ENCODE data around the gene PTPRD.

The PTPRD gene

DNA sequence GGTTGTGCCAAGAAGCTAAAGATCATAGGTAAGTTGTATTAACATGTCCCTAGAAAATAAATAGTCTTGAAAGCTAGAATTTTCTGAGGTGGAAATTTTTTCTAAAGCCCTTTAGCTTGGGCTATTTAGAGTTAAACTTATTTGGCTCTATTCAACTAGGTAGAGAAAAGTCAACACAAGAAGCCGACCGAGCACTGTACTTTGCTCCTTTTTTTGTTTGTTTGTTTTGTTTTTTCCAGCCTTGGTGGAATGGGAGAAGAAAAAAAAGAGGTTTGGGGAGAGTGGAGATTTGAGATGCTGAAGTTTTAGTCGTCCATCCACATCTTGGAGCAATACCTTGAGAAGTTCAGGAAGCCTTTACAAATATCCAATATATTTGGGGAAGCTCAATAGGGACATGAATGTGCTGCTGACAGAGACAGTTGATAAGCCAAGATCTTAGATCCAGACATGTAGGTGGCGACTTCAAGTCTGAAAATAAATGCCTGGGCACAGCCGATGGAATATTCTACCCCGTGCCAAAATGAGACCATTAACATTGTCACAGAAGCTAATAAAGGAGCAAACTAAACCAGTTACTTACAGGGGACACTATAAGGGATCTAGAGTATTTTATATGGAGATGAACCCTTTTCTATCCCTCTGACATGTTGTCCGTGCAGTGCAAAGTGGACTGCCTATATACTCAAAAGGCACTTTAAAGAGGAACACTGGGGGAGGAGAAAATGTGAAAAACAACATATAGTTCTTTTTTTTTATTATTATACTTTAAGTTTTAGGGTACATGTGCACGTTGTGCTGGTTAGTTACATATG is 466.1 kb downstream of the PTPRD start:
- DNase-seq, result no peak

DNA sequence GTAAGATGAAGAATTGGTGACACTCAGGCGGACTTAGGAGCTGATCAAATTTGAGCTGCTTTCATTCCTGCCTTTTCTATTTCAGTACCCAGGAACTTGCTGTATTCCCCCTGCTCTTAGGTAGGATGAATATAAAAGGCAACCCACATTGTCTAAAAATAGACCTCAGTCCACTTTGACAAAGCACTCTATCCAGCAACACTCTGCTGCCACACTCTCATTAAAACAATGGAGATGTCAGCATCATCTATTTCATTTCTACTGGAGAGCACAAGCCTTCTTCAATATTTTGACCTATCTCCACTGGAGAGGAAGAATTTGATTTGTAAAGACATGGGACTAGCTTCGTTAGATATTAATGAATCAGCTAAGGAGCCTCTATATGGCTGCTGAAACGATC is 468.4 kb downstream of the PTPRD start:
- no peak for DNase-seq

DNA sequence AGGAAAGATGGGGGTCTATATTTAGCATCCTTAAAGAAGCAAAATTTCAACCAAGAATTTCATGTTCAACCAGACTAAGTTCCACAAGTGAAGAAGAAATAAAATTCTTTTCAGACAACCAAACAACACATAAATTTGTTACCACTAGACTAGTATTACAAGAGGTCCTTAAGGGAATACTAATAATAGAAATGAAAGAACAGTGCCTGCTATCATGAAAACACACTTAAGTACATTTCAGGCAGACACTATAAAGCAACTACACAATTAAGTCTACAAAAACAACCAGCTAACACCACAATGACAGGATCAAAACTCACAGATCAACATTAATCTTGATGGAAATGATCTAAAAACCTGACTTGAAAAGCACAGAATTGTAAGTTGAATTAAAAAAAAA is 477.2 kb downstream of the PTPRD start:
- no peak for DNase-seq

DNA sequence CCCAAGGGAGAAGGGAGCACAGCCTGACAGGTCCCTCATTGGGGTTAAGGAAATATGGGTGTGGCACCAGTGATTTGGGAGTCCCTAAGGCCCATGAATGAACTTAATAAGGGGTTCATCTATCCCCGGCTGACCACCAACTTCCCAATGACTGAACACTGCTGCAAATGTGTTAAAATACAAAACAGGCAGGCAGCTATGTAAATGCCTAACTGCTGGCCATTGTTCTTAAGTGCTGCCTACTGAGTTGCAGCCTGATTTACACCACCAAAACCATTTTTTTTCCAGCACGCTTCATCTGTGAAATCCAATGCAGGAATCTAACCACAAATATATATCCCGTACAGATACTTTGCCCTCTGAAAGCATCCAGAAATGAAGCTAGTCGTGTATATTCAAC is 478.5 kb downstream of the PTPRD start:
- DNase-seq, result no peak

DNA sequence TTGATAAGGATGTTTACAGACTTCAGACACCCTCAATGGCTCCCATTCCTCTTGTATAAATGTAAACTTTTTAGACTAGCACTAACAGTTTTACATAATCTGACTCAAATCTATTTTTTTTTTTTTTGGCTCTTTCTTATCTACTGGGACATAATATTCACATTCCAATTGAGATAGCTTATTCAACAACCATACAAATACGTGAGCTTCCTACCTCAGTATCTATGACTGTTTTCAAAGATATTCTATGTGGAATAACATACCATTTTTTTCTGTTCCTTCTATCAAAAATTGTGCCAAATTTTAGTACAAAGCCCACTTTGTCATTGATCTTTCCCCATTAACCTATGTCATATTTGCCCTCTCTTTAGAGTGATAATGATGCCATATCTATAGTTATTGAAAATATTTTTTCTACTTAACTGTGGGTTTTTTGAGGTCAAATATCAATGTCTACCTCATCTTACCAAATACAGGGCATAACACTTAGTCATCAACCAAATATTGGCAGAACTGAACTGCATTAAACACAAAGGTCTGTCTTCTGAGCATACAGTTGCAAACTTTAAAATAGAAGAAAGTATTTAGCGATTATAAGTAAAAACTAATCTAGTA is 482.6 kb downstream of the PTPRD start:
- no peak for DNase-seq

DNA sequence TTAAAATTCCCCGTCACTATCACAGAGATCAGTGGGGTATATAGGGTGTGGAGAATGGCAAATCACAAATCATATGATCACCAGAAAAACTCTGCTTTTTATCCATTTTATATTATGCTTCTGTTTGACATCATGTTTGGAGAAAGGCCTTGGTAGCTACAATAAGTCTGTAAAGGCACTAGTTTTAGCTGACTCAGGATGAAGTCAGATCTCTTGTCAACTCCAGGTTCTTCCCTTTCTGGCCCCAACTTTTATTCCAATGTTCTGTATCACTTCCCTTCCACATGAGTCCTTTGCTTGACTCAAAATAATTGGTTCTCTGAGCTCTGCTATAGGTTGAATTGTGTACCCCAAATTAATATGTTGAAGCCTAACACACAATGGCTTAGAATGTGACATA is 484.9 kb downstream of the PTPRD start:
- DNase-seq, result no peak

DNA sequence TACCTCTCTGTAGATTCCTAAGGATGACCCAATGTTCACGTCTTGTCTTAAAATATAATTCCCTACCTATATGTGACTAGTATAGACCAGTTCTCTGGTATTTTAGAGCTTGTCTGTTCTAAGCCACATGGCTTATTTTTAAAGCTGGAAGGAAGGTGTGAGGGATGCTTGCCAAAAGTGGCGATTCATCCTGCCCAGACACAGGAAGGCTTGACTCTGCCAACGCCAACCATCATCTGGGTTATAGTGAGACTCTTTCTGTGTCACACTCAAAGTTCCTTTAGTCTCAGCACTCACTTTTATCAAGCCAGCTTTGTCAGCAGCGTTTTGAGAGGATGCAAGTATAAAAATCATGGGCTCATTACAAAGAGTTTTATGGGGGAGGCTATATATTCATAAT is 500.0 kb downstream of the PTPRD start:
- no peak for DNase-seq

DNA sequence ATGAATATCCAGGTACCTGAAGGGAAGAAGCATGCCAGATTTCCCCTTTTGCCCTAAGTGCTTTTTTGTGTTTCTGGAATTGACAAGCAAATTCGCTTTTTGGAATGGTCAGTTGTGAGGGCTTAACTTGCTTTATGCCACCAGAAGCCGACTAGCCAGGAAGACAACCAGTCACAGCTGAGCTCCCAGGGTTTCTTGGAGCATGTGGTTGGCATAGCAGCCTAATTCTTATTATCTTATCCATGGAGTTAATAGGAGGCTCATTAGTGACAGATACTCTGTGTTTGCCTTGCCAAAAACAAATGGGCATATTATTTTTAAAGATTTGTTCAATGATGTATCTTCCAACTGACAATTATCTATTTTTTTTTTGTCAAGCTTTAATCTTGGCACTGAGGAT is 500.7 kb downstream of the PTPRD start:
- DNase-seq, result no peak

DNA sequence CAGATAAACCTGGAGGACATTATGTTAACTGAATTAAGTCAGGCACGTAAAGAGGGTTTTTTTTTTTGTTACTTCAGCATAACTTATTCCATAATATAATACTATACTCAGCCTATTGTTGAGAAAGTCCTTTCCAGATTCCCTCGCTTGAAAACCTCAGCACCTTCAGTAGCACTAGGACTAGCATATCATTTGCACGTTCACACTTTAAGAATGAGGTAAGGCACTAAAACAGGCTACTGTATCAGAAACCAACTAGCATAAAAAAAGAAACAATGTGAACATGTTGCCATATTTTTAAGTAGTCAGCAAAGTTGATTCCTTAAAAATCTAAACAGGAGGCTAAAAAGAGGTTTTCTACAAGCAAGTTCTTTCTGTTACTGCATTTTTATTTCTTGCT is 504.0 kb downstream of the PTPRD start:
- DNase-seq, result no peak

DNA sequence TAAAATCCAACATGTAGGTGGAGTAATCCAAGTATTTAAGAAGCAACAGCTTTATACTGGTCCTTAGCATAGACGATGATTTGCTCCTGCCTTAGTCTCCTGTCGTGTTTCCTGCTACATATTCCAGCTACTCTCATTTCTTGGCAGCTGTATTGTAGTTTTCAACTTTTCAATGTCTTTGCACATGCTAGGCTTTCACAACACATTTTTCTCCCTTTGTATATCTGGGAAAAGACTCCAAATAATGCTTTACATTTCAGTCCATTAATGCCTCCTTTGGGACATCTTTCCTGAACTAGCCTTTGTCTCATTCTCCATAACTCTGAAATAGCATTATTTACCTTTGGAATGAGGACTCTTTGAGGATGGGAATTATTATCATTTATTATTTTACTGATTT is 508.0 kb downstream of the PTPRD start:
- DNase-seq, result no peak

DNA sequence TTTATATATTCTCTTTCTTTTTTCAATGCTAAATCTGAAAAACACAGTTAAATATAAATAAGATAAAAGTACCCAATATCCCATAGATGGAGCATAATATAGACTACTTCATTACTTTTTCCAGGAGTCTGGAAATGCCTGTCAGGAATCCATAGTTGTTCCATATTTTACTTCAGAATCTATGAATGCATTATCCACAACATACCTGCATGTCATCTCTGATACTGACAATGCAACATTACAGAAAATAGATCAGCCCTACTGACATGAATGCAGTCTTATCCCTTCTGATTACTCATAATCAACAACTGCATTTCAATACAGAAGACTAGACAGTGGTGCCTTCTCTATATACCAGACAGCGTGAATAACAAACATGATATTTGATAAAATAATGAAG is 517.6 kb downstream of the PTPRD start:
- DNase-seq, result no peak

DNA sequence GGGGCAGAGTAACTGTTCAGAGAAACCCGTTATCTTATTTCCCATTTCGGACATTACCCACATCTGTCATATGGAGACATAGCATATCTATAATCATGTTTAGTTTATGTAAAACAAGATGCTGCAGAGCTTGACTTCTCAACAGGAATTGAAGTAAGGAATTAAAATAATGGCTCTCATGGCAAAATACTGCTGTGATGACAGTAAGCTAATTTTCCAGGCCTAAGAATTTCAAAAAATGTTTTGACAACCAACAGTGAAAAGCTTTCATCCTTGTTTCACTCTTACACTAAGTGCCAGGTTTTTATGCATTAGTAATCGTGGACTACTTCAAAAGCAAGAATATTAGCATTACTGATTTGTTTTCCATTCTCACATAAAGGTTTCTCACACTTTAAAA is 518.2 kb downstream of the PTPRD start:
- no peak for DNase-seq

DNA sequence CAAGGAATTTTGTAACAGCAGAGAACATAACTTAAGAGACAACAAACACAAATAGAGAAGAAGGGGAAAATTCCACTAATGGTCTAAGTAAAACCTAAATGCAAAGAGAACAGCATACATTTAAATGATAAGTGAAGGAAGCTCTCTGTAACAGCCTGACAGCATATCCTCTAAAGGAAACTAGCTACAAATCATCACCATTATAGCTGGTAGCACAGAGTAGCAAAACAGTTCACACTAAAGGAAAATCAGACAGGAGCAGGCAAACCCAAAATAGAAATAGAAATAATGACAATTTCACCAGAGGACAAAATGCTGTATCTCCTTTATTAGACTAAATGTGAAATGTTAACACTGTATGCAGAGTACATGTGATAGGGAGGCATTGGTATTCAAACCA is 532.8 kb downstream of the PTPRD start:
- DNase-seq, result no peak

DNA sequence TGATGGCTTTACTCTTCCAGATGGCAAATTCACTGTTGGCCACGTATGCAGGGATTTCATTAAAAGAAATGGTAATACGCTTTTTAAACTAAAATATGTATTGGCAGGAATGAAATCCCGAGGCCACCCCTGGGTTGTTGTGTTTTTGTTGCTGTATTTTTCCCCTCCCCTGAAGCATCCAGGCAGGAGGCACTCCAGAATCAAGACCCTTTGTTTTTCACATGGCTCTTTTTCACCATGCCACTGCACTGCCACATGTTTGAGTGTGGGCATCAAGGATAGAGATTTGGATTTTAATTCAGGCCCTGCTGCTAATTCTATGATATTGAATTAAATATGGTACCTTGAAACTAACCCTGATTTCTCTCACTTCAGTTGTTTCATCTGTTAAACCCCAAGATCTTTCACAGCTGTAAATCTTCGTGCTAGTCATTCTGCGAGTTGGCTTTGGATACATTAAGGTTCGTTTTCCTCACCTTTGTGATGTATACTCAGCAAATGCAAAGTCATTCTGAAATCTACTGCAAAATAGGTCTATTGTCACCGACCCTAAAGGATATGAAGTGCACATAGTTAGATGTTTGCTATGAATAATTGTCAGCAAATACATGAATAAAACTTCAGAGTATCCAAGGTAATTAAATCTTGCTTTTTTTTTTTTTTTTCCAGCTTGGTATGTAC is 533.4 kb downstream of the PTPRD start:
- DNase-seq, result no peak

DNA sequence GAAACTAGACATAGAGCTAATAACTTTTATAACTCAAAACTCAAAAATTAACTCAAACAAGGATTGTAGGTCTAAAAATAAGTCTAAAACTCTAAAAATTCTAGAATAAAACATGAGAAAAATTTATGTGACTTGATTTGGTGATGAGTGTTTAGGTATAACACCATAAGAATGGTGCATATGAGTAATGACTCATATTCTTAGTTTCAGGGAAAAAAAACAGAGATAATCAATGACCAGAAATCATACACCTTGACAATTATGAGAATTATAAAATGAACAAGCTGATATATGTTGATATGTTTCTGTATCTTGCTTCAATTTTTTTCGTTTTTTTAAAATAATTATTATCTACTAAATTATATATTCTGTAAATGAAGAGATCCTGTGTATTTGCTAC is 541.2 kb downstream of the PTPRD start:
- no peak for DNase-seq

DNA sequence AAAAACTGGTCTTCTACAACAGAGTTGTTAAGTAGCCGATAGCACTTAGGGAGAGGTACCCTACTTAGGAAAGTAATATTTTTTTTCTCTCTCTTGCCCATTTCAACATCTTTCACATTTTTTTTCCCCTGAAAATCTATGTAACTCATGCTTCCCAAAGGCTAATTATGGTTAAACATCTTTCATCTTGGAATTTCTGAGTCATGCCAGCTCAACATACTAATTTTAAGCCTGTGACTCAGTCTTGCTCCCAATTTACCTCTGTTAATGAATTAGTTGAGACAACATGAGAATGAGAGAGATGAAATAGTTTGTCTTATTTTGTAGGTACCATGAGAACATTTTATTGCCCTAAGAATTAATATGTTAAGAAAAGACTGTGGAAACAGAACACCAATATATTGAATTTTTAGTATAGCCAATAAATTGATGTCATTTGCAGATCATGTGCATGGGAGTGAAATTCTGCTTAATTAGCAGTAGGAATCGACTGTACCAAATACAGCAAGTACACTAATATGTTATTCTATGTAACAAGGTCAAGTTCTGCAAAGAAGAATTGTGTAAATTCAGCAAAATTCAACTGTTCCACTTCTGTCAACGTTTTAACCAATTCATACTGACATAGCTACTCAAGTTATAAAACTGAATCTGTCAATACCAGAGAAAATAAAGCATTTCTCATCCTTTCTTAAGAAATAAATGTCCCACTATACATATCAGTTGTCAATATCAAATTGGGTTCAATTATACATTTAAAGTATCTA is 550.0 kb downstream of the PTPRD start:
- no peak for DNase-seq

DNA sequence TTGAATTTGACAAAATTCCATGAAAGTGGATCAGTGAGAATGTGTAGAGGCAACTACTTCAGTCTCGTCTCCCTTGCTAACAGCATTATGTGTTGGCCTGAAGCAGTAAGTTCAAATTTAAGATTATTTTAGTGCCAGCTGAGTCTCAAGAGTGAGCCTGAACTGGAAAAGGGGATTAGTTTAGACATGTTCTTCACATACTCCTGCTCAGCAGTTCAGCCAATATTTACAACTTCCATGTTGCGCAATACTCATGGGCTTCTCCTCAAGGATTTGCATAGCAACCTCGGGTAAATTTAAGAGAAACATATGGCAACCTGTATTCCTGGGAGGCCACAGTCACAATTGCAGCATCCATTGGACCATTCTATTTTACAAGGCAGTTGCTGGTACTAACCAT is 553.8 kb downstream of the PTPRD start:
- DNase-seq, result no peak

DNA sequence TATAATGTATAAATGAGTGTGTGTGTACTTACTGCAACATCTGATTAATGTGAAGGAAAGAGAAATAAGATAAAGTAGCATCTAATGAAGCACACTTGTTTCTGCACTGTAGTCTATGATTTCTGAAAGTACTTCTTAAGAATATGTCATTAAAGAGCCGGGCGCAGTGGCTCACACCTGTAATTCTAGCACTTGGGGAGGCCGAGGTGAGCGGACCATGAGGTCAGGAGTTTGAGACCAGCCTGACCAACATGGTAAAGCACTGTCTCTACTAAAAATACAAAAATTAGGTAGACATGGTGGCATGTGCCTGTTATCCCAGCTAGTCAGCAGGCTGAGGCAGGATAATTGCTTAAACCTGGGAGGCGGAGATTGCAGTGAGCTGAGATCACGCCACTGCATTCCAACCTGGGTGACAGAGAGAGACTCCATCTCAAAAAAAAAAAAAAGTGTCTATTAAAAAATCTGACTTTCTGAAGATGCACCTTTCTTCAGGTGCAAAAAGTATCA is 556.9 kb downstream of the PTPRD start:
- DNase-seq, result no peak

DNA sequence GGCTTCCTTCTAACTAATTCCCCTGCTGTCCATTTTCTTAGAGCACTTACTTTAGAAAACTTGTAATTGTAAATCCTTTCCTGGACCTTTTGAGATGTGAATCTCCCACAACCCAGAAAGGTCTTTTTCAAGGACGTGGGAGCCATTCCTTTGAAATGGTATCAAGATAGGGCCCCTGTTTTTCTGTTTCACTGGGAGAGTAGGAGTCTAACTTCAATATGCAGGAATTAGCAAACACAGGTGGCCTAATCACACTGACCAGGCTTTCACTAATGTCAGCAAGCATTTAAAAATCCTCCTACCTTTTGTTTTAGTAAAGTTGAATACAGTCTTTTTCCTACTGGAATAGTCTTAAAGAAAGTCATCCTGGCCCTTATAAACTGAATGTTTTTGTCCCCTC is 558.3 kb downstream of the PTPRD start:
- DNase-seq, result no peak

DNA sequence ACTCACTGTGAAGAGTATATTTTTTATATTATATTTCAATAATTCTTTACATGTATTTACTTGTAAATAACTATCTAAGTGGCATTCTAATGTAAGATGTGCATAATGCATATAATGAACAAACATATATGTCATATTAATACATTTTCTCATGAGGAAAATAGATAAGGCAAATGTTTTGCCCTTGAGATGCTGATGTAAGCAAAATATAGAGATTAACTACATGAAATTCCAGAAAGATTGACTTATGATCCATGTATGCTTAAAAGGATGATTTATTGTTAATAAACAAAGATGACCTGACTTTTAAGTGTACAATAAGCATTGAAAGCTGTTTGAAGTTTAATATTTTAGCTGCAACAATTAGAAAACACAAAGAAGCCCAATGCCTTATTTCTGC is 559.9 kb downstream of the PTPRD start:
- DNase-seq, result no peak

DNA sequence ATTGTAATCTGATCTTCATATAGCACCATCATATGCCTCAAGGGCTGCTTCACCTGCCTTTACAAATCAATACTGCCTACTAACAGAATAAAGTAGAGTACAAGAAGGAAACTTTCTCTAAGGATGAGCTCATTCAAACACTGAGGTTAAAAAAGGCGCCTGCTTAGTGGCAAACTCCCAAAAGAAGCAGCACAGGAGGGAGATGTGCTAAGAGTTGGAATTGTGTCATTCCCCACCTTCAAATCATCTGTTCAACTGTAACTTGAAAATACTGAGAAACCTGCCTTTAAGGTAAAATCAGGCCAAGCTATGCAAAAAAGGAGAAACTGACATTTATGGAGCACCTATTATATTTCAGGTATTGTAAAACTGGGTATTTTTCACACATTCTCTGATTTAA is 560.6 kb downstream of the PTPRD start:
- no peak for DNase-seq

DNA sequence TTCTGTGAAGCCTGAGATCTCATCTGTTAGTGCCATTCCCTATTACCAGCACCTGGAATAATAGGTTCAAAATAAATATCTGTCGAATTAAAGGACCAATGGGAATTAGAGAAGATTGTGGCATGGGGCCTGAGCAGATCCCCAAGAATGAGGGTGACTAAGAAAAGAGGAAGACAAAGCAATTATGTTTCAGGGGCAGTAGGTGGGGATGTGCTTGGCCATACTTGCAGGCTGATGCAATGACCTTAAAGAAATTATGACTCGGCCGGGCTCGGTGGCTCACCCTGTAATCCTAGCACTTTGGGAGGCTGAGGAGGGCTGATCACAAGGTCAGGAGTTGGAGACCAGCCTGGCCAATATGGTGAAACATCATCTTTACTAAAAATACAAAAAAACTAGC is 562.8 kb downstream of the PTPRD start:
- DNase-seq, result no peak

DNA sequence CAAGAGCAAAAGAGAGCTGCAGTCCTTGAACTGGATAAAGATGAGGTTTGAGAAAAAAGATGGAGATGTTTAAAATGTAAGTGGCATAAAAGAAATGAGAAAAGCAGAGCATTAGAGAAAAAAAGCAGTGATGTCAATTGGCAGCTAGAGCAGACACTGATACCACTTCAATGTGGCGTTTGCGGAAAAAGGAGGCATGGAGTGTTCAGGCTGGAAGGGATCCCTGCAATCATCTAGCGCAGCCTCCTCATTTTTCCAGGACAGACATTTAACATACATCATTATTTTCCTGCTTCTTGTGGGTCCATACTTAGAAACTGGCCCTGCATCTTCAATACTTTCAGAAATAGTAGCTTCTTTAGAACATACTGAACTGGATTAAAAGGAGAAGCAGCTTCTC is 563.8 kb downstream of the PTPRD start:
- DNase-seq, result no peak

Measured in activated gamma-delta T cell (primary cell).